Measurements from ENCODE around the gene GPHN.

- TF ChIP-seq POLR2AphosphoS5 (IDR thresholded peaks at IDR 0.05; ENCODE audit: insufficient read depth, low read depth, low read length) (no peak), CTCF (IDR thresholded peaks at IDR 0.05; ENCODE audit: extremely low read depth in 1 of 2, insufficient read depth in 1 of 2, low read depth in 1 of 2, low read length in 2 of 2) (peak; percentile 64 to 66)
These were observed 154.4 kb downstream of the GPHN start for GRCh38 chr14:66662374-66662773.
